HUDEP-2 (cell line): ENCODE measurements around the gene NEDD9.

Source experiments
- DNase-seq, 76 experiments: peaks; one replicate each; lab custom pipeline; 2025; ENCODE audit not compliant: unreplicated experiment in 76 of 76; lab: John Stamatoyannopoulos, UW

NEDD9 gene, protein sequence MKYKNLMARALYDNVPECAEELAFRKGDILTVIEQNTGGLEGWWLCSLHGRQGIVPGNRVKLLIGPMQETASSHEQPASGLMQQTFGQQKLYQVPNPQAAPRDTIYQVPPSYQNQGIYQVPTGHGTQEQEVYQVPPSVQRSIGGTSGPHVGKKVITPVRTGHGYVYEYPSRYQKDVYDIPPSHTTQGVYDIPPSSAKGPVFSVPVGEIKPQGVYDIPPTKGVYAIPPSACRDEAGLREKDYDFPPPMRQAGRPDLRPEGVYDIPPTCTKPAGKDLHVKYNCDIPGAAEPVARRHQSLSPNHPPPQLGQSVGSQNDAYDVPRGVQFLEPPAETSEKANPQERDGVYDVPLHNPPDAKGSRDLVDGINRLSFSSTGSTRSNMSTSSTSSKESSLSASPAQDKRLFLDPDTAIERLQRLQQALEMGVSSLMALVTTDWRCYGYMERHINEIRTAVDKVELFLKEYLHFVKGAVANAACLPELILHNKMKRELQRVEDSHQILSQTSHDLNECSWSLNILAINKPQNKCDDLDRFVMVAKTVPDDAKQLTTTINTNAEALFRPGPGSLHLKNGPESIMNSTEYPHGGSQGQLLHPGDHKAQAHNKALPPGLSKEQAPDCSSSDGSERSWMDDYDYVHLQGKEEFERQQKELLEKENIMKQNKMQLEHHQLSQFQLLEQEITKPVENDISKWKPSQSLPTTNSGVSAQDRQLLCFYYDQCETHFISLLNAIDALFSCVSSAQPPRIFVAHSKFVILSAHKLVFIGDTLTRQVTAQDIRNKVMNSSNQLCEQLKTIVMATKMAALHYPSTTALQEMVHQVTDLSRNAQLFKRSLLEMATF

GRCh38 chr6:11232193-11232769 lies at the start of gene NEDD9:
Gene NEDD9 (minus strand): TSS chr6:11232668. CDS start chr6:11232515, 153 bp downstream.
- DNase-seq, result peak in 75 of 76 experiments; percentile 37 to 94 (median 87)

GRCh38 chr6:11282245-11282644 lies 49.8 kb upstream of the NEDD9 start:
- no peak for DNase-seq

- DNase-seq, result no peak
Measured at GRCh38 chr6:11280394-11280793, 47.9 kb upstream of the NEDD9 start.

GRCh38 chr6:11279284-11279689 lies 46.8 kb upstream of the NEDD9 start:
- no peak for DNase-seq

DNA sequence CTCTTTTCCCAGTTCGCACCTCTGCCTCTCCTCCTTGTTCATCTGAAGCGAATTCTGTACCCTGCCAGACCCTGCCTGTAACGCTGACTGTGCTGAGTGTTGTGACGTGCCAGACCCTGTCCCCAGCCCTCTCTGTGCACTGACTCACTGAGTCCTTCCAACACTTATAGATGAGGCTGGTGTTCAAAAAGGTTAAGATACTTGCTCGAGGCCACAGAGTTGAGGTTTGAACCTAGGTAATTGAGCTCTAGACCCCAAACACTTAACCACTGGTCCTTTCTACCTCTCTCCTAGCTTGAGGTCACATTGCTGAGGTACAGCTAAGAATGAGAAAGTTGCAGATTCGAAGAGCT lies 45.7 kb upstream of the NEDD9 start:
- DNase-seq, result no peak

GRCh38 chr6:11277275-11278206 lies 45.1 kb upstream of the NEDD9 start:
- no peak for DNase-seq

DNA sequence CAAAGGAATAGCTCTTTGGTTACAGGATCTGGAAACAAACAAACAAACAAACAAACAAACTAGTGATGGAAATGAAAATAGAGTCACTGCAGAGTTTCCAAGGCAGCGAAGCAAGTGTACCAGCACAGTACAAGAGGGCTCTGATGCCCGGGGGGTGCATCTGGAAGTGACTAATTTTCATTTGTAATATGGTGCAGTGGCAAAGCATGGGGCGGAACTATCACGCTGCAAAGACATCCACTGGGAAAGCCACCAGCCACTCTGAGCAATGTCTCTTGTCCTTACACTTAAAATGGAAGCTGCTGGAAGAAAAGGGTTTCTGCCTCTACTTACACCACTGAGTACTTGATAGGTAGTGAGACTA lies 44.4 kb upstream of the NEDD9 start:
- DNase-seq, result no peak

DNA sequence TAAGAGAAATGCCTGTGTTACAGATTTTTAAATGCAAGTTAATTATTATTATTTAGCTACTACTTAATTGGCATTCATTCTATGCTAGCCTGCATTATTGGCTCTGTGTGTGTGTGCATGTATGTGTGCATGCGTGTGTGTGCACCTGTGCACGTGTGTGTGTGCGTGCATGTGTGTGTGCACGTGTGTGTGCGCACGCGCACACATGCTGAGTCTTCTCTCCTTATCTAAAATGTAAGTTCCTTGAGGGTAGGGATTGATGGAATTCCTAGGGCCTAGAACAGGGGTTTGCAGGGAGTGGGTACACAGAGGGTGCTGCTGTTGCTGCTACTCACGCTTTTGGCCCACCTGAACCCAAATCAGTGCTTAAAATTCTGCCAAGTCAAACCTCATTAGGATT lies 43.8 kb upstream of the NEDD9 start:
- DNase-seq, result no peak

DNA sequence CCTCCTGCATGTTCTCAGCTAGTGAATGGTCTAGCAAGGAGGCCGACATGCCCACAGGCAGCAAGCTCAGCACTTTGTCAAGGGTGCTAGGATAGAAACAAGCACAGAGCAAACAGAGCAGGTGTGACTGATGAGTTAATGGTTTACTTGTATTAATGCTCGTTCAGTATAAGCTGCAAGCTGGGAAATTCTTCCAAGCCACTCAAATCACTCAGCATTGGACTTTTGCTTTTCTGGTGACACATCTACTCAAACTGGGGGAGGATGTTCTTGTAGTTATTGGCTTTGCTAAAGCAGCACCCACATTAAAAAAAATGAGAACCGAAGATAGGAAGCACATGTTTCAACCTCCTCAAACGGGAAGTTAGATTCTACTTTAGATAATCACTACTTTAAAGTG lies 43.1 kb upstream of the NEDD9 start:
- DNase-seq, result no peak

GRCh38 chr6:11273406-11274065 lies 41.1 kb upstream of the NEDD9 start:
- no peak for DNase-seq

GRCh38 chr6:11272491-11273192 lies 40.2 kb upstream of the NEDD9 start:
- no peak for DNase-seq

- no peak for DNase-seq
Measured at GRCh38 chr6:11271228-11272020, 39.0 kb upstream of the NEDD9 start.

DNA sequence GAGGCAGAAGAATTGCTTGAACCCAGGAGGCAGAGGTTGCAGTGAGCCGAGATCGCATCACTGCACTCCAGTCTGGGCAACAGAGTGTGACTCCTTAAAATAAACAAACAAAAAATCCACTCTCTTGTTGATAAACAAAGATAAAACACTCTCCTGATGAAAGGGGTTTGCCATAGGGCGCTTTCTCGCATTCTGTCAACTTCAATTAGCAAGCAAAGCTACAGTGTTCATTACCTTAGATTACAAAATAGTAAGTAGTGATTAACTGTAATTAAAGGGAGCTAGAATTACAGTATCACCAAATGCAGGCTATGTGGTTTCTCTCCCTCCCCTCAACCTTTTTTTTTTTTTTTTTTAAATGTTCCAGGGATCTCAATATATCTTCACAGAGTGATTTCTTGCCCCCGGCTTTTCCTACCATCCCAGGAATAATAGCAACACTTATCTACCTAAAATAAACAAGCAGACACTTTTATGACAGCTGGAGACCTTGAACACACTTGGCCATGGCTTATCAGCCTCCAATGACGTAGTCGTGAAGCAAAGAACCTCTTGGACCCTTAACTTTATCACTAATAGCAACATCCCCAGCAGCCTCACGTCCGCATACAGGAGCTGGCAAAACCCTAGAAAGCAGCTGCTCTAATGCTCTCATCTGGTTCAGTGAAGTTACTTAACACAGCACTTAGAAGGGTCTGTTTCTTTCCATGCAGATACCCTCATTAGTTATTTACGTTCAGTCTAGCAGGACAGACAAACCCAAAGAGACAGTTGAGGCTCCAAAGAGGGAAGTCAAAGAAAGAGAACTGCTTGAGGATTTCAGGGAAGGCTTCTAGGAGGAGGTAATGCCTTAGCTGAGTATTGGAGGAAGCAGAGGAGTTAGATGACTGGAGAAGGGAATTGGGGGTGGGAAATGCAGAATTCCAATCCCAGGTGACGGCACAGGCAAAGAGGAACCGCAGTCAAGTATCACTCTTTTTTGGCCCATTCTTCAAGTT lies 37.9 kb upstream of the NEDD9 start:
- no peak for DNase-seq

- DNase-seq, result no peak
Measured at GRCh38 chr6:11268978-11269377, 36.5 kb upstream of the NEDD9 start.

DNA sequence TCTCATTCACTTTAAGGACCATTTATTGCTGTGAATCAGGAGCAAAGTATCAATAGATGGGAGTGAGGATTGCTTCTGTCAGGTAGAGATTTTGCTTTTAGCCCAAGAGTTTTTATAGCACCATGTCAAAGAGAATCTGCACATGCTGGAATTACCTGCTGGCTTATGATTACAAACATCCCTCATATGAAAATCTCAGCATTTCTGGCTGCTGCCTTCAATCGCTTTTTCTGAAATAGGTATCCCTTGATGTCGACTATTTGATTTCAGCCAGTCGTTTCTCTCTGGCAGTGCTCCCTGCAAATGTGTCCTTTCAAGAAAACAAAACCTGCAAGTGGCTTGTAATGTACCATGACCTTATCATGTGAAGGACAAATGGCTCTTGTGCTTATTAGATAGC lies 34.5 kb upstream of the NEDD9 start:
- DNase-seq, result no peak

DNA sequence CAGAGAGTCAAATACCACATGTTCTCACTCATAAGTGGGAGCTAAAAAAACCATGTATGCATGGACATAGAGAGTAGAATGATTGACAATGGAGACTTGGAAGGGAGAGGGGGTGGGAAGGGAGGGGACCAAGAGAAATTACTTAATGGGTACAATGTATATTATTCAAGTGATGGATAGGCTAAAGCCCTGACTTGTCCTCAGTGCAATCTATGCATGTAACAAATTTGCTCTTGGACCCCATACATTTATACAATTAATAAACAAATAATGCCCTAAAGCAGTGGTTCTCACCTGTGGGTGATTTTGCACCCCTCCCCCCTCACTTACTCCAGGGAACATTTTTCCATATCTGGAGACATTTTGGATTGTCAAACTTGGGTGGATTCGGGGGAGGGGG lies 33.5 kb upstream of the NEDD9 start:
- DNase-seq, result no peak

GRCh38 chr6:11264100-11264499 lies 31.6 kb upstream of the NEDD9 start:
- peak in 6 of 76 experiments; percentile 3 to 19 (median 8) for DNase-seq
